ENCODE data around the gene RRAD.
"Not testable (repeated sequence)": the region's sequence is repeated elsewhere in the genome, so short reads cannot be mapped to it uniquely, and the experiment has no call there.

RRAD gene, protein sequence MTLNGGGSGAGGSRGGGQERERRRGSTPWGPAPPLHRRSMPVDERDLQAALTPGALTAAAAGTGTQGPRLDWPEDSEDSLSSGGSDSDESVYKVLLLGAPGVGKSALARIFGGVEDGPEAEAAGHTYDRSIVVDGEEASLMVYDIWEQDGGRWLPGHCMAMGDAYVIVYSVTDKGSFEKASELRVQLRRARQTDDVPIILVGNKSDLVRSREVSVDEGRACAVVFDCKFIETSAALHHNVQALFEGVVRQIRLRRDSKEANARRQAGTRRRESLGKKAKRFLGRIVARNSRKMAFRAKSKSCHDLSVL

DNA sequence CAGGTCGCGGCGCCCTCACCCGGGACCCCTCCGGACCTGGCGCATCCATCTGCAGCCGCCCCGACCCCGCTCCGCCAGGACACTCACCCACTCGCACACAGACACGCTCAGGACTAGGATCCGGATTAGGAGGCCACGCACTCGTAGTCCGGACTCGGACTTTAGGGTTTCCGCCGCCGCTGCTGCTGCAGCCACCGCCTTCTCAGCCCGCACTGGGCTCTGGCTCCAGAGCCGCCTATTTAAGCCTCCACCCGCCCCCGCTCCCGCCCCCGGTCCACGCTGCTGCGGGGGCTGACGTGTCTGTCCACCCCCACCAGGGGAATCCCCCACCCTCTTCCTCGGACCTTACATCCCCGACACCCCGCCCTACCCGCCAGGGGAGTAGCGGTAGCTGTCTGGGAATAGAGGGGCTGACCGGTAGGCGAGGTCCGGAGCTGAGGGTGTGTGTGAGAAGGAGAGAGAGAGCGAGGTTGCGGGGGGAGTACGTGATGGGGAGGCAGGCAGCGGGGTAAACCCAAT, at the start of gene RRAD:
Gene RRAD (minus strand): TSS at position 214 of the 519 bp plus-strand sequence. CDS start 356 bp downstream, outside the sequence.
- no peak for DNase-seq

DNA sequence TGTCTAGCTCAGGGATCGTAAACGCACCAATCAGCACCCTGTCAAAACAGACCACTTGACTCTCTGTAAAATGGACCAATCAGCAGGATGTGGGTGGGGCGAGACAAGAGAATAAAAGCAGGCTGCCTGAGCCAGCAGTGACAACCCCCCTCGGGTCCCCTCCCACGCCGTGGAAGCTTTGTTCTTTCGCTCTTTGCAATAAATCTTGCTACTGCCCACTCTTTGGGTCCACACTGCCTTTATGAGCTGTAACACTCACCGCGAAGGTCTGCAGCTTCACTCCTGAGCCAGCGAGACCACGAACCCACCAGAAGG, 49.6 kb upstream of the RRAD start:
- DNase-seq: not testable (repeated sequence)

DNA sequence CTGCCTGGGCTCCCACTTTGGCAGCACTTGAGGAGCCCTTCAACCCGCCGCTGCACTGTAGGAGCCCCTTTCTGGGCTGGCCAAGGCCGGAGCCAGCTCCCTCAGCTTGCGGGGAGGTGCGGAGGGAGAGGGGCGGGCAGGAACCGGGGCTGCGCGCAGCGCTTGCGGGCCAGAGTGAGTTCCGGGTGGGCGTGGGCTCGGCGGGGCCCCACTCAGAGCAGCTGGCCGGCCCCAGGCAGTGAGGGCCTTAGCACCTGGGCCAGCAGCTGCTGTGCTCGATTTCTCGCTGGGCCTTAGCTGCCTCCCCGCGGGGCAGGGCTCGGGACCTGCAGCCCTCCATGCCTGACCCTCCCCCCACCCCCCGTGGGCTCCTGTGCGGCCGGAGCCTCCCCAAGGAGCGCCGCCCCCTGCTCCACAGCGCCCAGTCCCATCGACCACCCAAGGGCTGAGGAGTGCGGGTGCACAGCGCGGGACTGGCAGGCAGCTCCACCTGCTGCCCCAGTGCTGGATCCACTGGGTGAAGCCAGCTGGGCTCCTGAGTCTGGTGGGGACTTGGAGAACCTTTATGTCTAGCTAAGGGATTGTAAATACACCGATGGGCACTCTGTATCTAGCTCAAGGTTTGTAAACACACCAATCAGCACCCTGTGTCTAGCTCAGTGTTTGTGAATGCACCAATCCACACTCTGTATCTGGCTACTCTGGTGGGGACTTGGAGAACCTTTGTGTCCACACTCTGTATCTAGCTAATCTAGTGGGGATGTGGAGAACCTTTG, 49.0 kb upstream of the RRAD start:
- DNase-seq: not testable (repeated sequence)

DNA sequence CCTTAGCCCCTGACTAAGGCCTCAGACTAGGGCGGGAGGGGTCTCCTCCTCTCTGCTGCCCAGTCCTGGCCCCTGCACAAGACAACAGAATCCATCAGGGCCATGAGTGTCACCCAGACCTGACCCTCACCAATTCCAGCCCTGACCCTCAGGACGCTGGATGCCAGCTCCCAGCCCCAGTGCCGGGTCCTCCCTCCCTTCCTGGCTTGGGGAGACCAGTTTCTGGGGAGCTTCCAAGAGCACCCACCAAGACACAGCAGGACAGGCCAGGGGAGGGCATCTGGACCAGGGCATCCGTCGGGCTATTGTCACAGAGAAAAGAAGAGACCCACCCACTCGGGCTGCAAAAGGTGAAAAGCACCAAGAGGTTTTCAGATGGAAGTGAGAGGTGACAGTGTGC, 48.4 kb upstream of the RRAD start:
- no peak for DNase-seq

DNA sequence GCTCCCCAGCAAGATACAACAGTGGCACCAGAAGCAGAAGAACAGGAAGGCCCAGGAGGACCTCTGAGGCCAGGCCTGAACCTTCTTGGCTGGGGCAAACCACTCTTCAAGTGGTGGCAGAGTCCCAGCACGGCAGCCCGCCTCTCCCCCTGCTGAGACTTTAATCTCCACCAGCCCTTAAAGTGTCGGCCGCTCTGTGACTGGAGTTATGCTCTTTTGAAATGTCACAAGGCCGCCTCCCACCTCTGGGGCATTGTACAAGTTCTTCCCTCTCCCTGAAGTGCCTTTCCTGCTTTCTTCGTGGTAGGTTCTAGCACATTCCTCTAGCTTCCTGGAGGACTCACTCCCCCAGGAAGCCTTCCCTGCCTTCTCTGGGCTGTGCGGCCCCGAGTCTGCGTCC, 47.6 kb upstream of the RRAD start:
- DNase-seq: no peak

DNA sequence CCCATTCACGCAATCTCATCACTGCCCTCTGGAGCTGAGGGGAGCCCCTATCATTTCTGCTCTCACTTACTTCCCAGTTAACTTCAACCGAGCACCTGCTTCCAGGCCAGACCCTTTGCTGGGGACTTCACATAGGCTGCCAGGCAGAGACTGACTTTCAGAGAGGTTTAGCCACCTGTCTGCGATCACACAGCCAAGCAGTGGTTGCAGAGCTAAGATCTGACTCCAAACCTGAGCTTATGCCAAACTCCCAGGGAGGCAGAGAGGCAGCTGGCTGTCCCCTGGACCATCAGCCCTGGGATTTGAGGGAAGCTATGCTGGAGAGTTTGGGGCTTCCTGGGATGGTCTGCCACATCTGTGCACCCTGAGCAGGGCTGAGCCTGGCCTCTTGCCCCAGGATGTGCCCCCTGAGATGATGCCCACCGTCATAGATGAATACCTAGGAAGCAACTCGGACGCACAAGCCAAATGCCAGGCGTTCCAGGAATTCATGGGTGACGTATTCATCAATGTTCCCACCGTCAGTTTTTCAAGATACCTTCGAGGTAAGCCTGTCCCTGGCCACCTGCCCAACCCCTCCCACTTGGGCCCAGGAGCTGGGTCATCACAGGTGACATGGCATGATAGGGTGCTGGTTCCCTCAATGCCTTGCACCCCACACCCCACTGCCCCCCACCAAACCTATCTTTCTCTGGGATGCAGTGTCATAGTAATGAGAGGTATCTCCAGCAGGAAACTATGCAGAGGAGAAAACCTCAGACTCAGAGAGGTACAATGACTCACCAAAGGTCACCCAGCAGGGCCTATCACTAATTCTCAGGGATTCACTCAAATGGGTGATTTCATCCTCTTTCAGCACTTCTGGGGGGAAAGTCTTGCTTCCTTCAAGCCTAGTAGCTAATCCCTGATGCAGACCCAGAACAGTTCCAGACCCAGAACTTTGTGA, 45.7 kb upstream of the RRAD start:
- DNase-seq: no peak

DNA sequence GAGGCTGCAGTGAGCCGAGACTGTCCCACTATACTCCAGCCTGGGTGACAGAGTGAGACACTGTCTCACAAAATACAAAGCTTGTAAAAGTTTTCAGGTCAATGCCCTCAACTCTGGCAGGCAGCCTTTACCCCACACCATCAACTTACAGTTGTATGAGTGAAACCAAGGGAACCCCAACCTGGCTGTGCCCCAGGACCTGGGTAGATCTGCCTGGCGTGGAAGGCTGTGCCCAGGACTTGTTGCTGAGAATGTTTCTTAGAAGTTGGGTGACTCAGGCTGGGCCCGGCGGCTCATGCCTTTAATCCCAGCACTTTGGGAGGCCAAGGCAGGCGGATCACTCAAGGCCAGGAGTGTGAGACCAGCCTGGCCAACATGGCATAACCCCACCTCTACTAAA, 43.5 kb upstream of the RRAD start:
- no peak for DNase-seq

DNA sequence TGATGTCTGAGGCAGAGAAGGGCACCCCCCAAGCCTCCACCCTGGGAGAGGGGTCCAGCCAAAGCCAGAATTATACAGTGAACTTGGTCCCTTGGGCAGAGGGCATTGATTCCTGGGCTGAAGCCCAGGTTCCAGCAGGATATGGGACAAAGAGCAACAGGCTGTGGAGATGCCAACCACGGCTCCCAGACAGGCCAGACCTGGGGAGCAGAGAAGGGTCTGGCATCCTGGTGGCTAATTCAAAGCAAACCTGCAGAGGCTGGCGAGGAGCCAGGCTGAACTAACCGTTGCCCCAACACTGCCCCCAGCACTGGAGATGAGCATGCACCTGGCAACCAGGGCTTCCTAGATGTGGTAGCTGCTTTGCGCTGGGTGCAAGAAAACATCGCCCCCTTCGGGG, 38.7 kb upstream of the RRAD start:
- no peak for DNase-seq

DNA sequence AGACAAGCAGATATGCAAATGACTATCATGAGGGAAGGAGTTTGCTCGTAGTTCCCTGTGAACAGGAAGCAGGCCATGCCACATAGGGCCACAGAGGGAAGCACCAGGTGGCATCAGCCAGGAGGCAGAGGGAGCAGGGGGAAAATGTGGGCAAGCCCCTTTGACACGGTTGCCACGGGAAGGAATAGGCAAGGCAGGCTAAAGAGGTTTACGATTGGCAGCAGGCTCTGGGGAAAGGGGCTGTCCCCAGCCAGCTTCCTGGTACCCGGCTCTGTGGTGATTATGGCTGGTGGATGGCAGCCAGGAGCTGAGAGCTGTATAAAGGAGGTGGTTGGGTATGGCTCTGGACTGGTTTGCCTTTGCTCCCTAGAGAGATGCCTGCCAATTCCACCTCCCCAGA, 36.6 kb upstream of the RRAD start:
- peak in 1 of 2 experiments; percentile 10 for DNase-seq

DNA sequence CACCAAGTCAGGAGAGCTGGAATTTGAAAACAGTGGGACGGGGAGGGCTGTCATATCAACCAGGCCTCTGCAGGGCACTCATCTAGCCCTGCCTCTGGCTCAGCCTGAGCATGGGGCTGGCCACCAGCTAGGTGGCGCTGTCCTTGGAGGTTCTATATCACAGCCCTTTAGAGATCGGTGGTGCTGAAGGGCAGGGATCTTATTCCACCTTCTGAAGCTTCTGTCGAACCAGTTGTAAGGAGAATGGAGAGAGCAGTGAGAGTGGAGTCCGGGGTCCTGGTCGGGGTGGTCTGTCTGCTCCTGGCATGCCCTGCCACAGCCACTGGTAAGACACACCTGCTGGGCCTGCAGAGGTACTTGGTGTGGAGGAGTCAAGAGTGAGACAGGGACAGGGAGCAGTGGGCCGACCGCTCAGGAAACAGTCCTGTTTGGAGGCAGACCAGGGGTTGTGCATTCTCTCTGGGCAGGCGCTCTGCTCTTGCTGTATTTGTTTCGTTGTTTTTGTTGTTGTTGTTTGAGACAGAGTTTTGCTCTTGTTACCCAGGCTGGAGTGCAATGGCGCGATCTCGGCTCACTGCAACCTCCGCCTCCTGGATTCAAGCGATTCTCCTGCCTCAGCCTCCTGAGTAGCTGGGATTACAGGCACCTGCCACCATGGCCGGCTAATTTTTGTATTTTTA, 35.9 kb upstream of the RRAD start, which contains the start of gene CES3:
Gene CES3 (plus strand): TSS at position 202 of the 680 bp plus-strand sequence. CDS start 42 bp downstream, at position 244.
- DNase-seq: peak; percentile 96 to 97

DNA sequence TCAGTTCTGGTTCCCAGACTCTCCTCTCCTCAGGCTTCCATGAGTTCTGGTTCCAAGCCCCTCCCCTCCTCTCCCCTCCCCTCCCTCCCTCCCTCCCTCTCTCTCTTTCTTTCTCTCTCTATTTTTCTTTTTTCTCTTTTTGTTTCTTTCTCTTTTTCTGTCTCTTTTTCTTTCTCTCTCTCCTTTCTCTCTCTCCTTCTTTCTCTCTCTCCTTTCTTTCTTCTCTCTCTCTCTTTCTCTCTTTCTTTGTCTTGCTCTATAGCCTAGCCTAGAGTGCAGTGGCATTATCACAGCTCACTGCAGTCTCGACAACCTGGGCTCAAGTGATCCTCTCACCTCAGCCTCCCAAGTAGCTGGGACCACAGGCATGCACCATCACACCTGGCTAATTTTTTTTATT, 34.9 kb upstream of the RRAD start:
- DNase-seq: no peak

DNA sequence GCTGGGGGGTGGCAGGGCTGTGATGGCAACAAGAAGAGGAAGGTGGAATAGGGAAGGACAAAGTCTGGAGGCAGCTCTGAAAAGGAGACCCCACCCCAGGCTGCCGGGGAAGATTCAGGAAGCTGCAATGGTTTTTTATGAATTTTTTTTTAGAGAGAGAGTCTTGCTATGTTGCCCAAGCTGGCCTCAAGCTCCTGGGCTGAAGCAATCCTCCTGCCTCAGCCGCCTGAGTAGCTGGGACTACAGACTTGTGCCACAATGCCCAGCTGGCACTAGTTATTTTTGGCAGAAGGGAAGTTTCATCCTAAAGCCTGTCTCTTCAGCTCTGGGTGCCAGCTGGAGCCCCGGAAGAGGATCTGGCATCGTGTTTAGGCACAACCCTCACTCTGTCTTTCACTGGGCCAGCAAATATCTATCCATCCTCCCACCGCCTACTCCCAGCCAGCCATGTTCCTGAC, 34.4 kb upstream of the RRAD start:
- no peak for DNase-seq

DNA sequence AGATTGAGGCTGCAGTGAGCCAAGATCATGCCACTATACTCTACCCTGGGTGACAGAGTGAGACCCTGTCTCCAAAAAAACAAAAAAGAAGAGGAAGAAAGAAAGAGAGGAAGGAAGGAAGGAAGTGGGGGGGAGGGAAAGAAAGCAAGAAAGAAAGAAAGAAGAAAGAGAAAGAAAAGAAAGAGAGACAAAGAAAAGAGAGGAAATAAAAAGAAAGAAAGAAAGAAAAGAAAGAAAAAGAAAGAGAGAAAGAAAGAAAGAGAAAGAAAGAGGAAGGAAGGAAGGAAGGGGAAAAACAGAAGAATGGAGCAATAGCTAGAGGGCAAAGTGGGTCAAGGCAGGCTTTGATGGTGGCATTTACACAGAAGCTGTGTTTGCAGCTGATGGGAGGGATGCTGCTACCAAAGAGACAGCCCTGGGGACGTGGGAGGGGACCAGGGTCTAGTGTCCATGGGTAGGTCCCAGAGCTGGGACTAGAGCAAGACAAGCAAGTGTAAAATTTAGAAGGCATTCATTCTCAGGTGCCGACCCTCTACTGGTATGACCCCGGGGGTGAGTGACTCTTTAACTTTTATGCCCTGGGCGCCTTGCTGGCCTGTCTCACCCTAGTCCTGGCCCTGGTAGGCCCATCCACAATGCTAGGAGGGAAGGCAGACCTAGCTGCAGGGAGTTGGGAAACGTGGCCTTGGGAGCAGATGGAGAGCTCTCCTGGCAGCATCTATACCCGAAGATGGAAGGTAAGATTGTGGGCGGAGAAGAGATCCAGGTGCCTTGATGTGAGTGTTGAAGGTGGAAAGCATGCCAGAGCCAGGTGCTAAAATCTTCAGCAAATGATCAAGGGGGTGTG, 33.7 kb upstream of the RRAD start:
- no peak for DNase-seq

DNA sequence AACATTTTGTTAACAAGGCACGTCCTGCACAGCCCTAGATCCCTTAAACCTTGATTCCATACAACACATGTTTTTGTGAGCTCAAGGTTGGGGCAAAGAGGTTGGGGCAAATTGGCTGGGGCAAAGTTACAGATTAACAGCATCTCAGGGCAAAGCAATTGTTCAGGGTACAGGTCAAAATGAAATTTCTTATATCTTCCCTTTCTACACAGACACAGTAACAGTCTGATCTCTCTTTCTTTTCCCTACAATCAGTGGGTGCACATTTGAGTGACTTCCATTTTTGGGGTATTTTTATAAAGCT, 30.8 kb upstream of the RRAD start:
- not testable (repeated sequence) for DNase-seq

DNA sequence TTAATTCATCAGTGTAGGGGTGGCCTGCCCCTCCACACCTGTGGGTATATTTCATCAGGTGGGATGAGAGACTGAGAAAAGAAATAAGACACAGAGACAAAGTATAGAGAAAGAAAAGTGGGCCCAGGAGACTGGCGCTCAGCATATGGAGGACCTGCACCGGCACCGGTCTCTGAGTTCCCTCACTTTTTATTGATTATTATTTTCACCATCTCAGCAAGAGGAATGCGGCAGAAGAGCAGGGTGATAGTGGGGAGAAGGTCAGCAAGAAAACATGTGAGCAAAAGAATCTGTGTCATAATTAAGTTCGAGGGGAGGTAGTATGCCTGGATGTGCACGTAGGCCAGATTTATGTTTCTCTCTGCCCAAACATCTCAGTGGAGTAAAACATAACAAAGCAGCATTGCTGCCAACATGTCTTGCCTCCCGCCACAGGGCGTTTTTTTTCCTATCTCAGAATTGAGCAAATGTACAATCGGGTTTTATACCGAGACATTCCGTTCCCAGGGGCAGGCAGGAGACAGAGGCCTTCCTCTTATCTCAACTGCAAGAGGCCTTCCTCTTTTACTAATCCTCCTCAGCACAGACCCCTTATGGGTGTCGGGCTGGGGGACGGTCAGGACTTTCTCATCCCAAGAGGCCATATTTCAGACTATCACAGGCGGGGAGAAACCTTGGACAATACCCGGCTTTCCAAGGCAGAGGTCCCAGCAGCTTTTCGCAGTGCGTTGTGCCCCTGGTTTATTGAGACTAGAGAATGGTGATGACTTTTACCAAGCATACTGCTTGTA, 30.2 kb upstream of the RRAD start:
- DNase-seq: not testable (repeated sequence)

DNA sequence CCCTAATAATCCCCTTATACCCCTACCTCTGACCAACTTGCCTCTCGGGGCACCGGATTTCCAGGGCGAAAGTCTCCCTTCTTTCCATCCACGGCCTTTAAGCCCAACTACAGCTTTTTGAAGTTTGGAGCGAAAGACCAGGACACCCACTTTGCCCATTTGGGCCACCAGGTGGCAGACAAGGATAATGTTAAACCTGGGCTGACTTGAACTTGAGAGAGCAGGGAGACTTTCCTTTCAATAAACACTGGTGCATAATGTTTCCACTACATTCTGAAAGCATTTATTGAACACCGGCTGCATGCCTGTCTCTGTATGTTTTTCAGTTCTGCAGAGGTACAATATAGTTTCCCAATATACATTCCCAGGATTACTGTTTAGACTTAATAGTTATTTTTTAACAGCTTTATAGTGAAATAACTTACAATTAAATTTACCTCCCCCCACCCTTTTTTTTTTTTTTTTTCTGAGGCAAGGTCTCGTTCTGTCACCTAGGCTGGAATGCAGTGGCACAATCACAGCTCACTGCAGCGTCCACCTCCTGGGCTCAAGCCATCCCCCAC, 28.8 kb upstream of the RRAD start:
- DNase-seq: peak; percentile 82 to 94

DNA sequence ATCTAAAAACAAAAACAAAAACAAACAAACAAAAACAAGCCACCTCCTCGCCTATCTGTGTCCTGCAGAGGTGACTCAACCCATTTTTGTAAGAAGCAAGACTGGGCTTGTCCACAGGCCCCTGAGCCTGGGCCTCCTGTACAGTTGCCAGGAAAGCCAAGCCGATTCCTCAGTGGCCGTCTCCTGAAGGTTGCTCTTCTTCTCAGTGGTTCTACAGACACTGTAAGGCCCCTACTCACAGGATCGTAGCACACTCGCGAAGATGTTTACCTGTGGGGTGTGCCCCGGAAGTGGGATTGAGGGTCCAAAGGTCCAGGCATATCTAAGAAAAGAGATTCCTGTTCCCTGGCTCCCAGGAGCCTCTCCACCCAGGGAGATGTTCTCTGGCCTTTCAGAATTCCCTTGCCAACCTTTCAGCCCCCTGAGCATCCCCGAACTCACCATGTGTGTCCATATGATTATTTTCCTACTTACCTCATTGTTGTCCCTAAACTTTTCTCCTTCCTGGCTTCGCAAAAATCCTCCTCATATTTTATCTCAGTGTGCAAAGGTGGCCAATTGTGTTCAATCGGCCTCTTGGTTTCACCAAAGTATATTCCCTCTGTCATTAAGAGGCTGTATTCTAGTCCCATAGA, 28.2 kb upstream of the RRAD start:
- DNase-seq: no peak

DNA sequence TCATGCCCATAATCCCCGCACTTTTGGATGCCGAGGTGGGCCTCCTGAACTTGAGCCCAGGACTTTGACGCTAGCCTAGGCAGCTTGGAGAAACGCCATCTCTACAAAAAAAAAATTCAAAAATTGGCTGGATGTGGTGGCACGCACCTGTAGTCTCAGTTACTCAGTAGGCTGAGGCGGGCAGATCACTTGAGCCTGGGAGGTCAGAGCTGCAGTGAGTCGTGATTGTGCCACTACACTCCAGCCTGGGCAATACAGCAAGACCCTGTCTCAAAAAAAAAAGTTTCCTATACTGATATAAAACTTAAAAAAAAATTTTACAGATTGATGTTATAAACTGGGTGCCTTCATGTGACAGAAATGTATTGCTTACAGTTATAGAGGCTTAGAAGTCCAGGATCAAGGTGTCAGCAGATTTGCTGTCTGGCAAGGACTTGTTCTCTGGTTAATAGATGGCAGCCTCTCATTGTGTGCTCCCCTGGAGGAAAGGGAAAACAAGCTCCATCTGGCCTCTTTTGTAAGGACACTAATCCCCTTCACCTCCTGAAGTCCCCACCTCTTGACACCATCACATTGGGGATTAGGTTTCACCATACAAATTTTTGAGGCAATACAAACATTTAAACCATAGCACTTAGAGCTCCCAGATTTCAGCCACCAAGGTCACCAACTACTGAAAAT, 27.2 kb upstream of the RRAD start:
- no peak for DNase-seq
